GM12873 (cell line): ENCODE measurements around the gene MEIOB.

ENCODE experiments used
- TF ChIP-seq, protein P1 (sequence below): IDR thresholded peaks from 2 replicates; pipeline ENCODE4 v1.5.1; 2012; ENCODE audit warnings: low read depth, mild to moderate bottlenecking, moderate library complexity, low read length, control low read depth; ENCODE audit not compliant: insufficient read depth; ENCODE audit errors: missing control alignments

MEIOB gene

DNA sequence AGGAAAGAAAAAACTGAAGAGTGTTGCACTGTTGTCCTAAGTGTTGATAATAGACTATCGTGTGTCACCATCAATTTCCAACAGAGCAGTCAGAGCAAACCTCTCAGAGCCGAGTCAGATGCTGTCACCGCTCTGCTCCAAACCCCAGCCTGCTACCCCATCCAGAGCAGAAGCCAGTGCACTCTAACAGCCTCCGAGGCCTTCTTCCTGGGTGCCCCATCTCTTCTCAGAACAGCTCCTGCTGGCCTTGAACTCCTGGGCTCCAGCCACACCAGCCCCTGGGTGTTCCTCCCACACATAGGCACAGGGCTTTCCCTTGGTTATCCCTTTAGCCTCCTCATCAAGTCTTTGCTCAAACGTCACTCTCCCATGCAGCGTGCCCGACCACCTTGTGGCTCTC is 21.0 kb downstream of the MEIOB start:
- TF ChIP-seq, protein P1, sequence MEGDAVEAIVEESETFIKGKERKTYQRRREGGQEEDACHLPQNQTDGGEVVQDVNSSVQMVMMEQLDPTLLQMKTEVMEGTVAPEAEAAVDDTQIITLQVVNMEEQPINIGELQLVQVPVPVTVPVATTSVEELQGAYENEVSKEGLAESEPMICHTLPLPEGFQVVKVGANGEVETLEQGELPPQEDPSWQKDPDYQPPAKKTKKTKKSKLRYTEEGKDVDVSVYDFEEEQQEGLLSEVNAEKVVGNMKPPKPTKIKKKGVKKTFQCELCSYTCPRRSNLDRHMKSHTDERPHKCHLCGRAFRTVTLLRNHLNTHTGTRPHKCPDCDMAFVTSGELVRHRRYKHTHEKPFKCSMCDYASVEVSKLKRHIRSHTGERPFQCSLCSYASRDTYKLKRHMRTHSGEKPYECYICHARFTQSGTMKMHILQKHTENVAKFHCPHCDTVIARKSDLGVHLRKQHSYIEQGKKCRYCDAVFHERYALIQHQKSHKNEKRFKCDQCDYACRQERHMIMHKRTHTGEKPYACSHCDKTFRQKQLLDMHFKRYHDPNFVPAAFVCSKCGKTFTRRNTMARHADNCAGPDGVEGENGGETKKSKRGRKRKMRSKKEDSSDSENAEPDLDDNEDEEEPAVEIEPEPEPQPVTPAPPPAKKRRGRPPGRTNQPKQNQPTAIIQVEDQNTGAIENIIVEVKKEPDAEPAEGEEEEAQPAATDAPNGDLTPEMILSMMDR, result no peak

DNA sequence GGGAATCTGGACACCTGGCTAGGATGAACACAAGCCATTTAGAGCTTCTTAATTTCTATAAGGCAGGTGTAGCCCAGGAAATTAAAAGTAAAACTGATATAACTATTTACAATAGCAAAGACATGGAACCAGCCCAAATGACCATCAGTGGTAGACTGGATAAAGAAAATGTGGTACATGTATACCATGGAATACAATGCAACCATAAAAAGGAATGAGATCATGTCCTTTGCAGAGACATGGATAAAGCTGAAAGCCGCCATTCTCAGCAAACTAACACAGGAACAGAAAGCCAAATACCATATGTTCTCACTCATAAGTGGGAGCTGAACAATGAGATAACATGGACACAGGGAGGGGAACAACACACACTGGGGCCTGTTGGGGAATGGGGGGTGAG is 25.5 kb downstream of the MEIOB start:
- TF ChIP-seq, protein P1, result no peak

DNA sequence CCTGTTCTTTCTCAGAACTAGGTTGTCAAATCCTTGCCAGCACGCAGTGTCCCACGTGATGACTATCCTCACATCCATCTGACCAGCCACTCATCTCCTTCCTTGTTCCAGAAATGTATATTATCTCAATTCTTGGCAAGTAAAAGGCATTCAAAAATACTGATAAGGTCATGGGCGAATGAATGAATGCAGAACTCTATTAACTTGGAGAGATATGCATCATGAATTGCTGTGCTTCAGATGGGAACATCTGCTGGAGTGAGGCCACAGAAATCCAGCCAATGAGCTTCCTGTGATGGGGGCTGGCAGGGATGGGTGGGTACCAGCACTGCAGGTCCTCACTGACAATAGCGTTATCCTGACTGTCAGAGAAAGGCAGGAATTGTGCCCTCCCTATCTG is 26.0 kb downstream of the MEIOB start:
- TF ChIP-seq, protein P1, result no peak

DNA sequence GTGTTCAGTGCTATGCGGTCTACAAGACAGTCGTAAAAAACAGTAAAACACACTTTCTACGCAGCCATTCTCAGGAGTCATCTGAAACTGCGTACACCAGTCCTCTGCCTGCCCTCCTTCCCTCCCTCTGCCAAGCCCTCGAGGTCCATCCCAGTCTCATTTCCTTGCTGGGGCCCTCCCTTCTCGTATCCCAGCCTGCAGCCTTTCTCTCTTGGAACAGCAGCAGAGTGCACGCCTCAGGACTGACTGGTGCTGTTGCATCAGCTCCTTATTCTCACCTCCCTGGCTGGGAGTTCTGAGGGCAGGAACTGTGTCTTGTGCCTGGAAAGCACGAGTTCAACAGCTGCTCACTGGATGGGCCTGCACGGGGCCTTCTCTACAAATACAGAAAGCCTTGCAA is 32.4 kb downstream of the MEIOB start:
- TF ChIP-seq, protein P1, result no peak

- TF ChIP-seq, protein P1, result no peak
Observed at GRCh38 chr16:1834096-1834495, 37.9 kb downstream of the MEIOB start.

DNA sequence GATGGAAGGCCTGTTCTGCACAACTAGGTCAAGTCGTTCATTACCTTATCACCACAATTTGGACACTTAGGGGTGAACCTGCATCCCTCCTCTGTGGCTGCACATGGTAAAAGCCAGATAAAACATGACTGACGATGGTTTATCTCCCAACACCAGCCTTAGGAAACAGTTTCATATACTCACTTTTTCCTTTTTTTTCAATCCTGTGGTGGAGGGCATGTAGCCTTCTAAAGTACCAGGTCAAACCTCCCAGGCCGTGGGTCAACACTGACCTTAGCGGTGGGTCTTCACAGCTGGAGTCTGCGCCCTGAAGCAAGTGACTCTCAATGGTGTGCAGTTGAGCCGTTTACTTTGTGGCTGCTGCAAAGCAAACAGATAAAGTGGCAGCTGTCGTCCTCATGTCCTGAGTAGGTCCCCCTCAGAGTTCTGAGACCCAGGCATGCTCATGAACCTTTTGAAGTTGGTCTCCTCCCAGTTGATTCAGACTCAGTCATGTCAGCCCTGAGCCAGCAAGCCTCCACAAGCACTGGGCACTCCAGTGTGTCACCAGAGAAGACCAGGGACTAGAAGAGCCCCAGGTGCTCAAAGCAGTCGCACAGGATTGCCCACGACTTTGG is 39.0 kb downstream of the MEIOB start:
- TF ChIP-seq, protein P1, result no peak

DNA sequence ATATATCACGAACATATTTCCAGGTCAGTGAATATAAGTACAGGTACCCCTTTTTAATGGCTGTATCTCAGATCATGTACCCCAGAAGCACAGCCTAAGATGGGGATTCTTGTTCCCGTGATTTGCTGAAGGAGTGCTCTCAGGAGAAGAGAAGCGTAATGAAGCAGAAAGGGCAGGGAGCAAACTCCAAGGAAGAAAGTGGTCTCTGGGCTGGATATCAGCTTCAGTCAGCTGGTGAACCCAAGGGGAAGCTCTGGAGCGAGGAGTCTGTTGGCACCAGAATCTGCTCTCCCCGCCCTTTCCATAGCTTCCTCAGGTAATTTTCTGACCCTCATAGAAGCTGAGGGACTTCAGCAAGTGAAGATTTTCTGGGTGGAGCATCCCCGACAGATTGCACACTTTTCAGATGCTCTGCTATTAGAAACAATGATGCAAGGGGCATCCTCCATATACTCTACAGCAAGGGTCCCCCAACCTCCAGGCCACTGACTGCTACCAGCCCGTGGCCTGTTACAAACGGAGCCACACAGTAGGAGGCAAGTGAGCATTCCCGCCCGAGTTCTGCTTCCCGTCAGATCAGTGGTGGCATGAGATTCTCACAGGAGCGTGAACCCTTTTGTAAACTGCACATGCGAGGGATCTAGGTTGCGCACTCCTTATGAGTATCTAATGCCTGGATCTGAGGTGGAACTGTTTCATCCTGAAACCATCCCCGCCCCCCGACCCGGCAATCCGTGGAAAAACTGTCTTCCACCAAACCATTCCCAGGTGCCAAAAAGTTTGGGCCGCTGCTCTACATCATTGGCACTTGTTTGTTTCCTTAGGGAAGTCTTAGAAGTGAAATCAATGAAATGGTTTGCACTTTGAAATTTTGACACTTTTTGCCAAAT is 40.5 kb downstream of the MEIOB start:
- TF ChIP-seq, protein P1, result no peak
